ENCODE results near the gene C2orf69.
"Not testable (repeated sequence)": the region's sequence is repeated elsewhere in the genome, so short reads cannot be mapped to it uniquely, and the experiment has no call there.

C2orf69 gene

DNA sequence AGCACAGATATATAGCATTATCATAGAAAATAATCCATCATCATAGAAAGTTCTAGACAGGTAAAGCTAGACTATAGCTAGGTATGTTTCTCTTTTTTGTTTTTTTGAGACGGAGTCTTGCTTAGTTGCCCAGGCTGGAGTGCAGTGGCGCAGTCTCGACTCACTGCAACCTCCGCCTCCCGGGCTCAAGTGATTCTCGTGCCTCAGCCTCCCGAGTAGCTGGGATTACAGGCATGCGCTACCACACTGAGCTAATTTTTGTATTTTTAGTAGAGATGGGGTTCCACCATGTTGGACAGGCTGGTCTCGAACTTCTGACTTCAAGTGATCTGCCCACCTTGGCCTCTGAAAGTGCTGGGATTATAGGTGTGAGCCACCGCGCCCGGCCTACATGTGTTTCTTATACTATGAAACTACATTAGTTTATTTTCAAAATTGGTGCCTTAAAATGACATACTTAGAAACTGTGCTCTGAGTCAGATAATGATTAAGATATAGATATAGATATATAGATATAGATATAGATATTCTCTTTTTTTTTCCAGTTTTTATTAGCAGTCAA, 1.5 kb downstream of the C2orf69 start:
- DNase-seq, result not testable (repeated sequence)

DNA sequence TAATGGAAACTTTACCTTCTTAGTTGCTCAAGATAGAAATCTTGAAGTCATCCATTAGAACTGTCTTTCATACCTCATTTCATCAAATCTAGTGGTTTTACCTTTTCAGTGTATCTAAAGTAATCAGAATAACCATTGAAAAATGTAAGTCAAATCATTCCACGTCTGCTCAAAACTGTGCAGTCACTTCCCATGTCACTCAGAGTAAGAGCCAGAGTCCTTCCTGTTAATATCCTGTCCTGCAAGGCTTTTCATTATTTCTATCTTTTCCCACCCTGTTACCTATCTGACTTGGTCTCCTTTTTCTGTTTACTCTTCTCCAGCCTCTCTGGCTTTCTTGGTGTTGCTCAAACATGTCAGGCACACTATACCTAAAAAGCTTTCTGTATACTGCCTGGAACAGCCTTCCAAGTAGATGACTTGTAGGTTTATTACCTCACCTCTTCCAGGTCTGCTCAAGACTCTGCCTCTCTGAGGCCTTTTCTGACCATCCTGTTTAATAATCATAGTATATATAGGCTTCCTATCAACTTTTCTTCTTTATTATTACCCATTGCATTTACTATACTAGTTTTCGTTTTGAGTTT, 3.4 kb downstream of the C2orf69 start:
- no peak for DNase-seq

DNA sequence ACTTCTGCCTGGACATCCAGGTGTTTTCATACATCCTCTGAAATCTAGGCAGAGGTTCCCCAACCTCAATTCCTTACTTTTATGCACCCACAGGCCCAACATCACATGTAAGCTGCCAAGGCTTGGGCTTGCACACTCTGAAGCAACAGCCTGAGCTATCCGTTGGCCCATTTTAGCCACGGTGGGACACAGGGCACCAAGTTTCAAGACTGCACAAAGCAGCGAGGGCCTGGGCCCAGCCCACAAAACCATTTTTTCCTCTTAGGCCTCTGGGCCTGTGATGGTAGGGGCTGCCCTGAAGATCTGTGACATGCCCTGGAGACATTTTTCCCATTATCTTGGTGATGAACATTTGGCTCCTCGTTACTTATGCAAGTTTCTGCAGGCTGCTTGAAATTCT, 5.9 kb downstream of the C2orf69 start:
- DNase-seq, result no peak

DNA sequence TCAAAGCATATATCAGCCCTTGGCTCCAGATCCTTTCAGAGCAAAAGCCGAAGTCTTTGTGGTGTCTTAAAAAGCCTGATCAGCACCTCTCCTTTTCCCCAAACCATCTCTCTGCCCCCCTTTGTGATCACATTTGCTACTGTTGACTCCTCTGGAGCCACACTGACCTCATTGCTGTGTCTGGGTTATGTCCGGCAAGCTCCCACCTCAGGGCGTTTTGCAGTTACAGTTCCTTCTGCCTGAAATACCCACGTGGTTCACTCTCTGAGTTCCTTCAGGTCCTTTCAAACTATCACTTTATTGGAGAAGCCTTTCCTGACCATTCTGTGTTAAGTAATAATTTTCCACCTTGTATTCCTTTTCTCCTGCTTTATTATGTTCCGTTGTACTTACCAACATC, 11.8 kb downstream of the C2orf69 start:
- DNase-seq, result peak in 6 of 56 donors; percentile 2 to 13 (median 4)

DNA sequence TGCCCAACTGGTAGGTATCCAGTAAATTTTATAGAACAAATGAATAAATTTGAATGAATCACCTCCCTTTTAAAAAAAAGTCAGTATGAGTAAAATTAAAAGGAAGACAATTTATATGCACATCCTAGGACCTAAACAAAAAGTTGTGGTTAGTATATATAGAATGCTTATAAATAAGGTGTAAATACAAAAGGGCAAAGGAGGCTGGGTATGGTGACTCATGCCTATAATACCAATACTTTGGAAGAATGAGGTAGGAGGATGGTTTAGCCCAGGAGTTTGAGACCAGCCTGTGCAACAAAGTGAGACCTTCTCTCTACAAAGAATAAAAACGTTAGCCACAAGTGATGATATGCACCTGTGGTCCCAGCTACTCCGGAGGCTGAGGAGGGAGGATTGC, 12.8 kb downstream of the C2orf69 start:
- DNase-seq, result no peak

DNA sequence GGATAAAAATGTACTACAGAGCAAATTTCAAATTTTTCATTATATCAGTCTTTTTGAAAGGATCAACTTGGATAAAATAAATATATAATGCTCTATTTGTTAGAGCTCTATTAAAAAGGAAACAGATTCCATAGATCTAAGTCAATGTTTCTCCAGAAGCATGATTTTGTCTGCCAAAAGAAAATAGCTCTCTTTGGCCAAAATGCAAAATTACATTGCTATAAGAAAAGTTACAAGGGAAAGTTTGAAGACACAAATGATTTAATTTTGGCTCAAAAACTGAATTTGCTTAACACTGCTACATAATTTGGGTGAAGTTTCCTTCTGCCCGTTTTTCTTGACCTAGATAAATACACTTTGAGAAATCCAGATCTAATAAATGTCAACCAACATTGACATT, 15.7 kb downstream of the C2orf69 start:
- DNase-seq, result no peak

DNA sequence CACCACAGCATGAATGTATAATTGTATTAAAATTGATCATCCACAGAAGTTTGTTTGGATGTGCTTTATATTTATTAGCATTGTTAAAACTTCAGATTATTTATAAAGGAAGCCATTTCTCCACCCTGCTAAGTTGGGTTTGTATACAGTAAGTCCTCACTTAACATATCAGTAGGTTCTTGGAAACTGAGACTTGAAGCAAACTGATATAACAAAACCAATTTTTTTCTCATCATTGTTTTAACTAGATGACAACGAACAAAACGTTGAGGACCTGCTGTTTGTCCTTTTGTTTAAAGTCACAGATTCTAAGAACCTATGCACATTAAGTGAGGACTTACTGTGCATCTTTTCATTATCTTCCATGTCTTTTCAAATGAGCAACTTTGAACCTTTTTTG, 17.1 kb downstream of the C2orf69 start:
- DNase-seq, result no peak

DNA sequence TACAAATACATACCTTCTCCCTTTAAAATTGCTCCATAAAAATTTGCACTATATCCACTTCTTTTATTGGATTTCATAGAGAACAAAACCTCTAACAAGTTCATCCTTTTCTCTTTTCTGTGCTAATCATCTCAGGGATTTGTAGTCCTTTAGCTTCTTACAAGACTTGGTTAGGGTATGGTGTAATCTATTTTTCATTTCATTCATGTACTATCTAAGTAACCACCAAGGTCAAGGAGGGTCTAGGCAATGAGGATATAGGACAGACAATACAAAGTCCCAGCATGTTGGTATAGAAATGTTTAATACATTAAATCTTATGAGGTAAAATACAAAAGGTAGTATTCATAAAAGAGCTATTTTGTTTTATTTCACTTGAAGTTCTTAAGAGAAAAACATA, 17.5 kb downstream of the C2orf69 start:
- no peak for DNase-seq

DNA sequence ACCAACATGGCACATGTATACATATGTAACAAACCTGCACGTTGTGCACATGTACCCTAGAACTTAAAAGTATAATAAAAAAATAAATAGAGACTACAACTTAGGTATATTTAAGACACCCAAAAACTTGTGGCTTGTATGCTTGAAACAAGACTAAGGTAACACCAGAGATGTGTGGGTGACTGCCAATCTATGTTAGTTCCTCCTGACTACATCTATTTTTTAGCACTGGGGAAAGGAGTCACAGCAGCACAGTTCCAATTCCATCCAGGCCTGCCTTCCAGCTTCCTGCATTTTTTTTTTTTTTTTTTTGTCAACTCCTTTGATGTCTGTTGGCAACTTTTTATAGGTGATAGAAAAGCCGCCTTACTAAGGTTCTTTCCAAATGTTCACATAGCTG, 18.2 kb downstream of the C2orf69 start:
- DNase-seq, result peak in 6 of 56 donors; percentile 2 to 24 (median 14)

DNA sequence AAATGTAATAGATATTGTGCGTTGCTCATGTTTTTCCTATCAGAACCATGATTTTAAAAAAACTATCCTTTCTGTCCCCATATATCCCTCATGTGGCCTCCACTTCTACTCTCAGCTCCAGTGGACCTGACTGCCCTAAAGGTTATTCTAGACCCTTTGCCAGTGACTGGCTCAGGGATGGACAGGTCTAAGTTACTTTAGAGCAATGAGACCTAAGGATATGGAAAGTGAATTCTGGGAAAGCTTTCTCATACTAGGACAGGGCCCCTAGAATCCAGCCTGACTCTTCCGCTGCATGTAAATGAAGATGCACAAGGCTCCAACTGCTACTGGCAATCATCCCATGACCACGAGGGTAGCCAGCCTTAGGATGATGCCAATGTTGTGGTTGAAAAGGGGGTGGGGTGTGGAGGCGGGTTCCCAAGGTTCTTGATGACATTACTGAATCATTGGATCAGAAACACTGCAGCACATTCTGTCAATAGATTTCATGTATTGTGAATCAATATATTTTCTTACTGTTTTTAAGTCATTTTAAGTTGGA, 21.3 kb downstream of the C2orf69 start:
- DNase-seq, result peak in 55 of 56 donors; percentile 3 to 92 (median 78)

DNA sequence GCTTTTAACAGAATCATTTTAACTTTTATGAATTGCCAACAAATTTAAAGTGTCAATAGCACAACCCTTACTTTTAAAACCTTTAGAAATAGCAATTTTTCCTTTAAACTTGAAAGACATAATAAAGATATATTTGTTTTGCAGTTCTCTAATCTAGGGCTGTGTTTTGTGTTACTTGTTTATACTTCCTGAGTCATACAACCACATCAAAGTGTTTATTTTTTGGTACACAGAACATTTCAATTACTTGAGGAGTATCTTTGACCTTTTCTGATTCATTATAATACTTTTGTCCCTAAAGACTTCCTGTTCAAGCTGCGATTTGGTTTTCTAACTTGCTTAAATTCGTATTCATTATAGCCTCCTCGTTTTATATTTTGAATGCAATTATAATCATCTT, 22.4 kb downstream of the C2orf69 start:
- DNase-seq, result no peak

DNA sequence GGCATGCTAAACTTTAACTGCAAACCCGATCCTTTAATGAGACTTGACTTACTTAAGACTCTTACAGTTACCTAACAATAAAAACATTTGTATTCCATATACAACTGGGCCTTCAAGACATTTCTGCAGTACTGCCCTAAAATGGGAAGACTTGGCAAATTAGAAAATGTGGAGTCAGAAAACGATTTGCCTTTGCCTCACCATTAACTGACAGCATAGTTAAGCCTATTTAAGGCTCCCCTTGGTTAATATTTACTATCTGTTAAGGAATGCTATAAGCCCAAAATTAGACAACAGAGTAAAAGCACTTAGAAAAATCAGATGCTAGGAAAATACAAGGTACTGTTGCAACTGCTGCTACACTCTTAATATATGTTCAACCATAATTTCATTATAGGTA, 25.5 kb downstream of the C2orf69 start:
- no peak for DNase-seq

DNA sequence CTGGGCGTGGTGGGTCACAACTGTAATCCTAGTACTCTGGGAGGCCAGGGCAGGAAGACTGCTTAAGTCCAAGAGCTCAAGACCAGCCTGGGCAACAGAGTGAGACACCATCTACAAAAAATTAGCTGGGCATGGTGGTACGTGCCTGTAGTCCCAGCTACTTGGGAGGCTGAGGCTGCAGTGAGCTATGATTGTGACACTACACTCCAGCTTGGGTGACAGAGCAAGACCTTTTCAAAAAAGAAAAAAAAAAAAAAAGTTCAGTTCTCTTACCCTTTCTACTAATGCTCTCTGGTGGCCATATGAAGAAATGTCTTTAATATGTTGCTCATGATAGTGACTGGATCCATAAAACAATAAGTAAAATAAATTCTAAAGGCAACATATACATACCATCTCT, 29.3 kb downstream of the C2orf69 start:
- DNase-seq, result no peak

DNA sequence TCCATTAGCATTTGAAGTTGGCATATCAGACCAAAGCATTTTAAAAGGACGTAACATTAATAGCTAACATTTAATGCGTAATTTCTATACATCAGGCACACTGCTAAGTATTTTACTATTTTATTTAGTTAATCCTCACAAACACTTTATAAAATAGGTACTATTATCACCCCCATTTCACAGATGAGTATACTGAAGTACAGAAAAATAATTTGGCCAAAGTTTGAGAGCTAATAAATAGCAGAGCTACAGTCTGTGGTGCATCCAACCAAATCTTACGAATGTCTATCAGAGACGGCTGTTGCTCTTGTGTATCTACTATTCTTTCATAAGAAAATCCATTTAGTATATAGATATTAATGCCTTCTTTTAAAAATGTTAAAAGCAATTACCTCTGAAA, 32.3 kb downstream of the C2orf69 start:
- DNase-seq, result no peak

DNA sequence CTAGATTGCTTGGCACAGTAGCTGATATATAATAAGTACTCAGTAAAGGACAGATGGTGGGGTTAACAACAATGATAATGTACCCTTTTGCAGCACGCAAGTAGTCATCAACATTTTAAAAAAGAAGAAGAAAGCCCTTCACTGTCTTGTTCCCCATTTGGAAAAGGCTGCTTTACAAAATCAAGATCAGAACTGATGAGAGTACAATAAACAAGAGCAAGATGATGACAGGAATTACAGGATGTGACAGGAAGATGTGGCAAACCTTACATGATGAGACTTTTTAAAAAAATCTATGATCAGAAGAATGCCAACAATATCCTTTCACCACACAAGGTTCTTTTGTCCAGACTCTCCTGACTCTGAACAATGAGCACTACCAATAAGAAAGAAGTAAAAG, 35.1 kb downstream of the C2orf69 start:
- DNase-seq, result no peak

DNA sequence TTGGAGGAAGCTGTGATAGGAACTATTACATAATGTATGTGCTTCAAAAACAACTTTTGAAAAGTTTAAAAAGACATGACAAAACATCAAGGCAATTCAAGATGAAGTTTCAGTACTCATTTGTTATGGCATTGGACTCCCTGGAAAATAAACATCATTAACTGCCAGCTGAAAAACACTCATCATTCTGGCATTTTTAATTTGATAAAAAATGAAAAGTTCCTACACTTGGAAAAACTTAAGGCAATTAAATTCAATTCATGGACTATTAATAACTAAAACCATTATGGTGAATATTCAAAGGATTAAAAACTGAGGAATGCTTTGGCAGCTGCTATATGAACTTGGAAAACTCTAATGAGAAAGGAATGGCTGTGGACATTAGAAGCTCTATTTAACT, 35.7 kb downstream of the C2orf69 start:
- no peak for DNase-seq

DNA sequence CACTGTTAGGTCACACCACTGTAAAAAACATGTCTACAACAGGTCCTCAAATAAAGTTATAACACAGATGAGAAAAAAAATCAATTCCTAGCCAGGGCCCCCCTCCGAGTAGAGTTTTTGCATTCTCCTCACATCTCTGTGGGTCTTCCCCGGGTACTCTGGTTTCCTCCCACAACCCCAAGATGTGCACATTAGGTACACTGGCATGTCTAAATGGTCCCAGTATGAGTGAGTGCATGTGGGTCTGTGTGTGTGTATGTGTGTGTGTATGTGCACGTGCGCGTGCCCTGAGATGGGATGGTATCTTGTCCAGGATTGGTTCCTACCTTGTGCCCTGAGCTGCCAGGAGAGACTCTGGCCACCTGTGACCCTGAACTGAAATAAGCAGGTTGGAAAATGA, 39.3 kb downstream of the C2orf69 start:
- DNase-seq, result no peak

DNA sequence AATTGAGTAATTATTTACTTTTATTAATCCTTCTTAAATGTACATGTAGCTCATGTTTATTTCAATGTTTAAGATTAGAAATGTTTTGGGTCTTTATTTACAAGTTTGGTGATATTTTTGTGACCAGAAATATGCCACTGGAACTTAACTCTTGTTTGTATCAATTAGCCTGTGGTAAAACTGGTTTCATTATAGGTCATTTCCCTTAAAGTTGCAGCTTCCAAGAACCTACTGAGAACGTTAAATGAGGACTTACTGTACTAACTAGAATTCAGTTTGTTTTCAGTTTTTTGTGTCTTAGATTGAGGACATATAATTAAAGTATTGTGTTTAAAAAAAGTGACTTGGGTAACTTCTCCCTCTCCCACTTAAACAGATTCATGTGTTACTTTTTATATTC, 39.9 kb downstream of the C2orf69 start:
- DNase-seq, result no peak

DNA sequence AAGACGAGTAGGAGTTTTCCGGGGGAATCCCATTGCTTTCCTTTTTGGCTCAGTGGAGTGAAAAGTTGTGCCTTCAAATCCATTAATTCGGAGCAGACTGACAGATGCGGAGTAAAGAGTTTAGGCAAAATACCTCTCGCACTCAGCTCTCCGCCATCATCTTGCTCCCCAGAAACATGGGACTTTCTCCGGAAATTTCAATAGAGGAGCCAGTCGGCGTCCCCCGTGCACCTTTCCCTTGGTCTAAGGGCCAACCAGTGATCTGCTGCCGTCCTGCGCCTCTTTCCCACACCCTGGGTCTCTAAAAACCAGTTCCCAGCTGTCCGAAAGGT, 43.9 kb downstream of the C2orf69 start:
- DNase-seq, result no peak

DNA sequence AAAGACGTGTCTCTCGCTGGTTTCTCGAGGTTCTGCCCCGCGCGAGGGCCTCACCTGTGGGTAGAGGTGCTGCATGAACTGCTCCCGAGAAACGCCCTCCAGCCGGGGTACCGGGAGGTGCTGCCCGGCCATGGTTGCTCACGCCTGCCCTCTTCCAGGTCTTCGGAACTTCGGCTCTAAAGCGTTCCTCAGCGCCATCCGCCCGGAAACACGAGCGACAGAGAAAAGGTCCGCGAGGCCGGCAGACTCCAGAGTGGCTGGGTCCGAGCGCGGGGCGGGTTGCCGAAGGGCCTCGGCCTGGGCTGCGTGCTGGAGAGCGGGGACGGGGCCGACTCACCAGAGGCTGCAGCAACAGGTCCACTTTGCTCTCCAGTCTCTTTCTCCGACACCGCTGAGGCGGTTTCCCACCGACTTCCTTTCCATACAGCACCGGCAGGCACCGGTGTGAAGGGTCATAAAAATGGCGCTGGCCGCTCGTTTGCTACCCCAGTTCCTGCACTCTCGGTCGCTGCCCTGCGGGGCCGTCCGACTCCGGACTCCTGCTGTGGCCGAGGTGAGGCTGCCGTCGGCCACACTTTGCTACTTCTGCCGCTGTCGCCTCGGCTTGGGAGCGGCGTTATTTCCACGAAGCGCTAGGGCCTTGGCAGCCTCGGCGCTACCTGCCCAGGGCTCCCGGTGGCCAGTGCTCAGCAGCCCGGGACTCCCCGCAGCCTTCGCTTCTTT, 44.4 kb downstream of the C2orf69 start, which contains the start of the genes MAIP1 and TYW5:
Gene MAIP1, plus strand, starts transcription at position 244 of the 723 bp plus-strand sequence. Its CDS starts 217 bp downstream, at position 461.
Gene TYW5, minus strand, starts transcription at position 153 of the 723 bp plus-strand sequence. Its CDS starts 21 bp downstream, at position 132.
- DNase-seq, result peak; percentile 38 to 97 (median 87)

DNA sequence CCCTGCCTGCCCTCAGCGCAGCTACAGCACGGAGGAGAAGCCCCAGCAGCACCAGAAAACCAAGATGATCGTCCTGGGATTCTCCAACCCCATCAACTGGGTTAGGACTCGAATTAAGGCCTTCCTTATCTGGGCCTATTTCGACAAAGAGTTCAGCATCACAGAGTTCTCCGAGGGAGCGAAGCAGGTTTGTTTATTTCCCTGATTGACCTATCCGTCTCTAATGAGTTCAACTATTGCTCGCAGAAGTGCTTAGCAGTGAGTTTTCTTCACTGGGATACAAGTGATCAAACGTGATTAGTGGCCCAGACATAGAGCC, 44.9 kb downstream of the C2orf69 start:
- peak in 1 of 56 donors; percentile 28 for DNase-seq

DNA sequence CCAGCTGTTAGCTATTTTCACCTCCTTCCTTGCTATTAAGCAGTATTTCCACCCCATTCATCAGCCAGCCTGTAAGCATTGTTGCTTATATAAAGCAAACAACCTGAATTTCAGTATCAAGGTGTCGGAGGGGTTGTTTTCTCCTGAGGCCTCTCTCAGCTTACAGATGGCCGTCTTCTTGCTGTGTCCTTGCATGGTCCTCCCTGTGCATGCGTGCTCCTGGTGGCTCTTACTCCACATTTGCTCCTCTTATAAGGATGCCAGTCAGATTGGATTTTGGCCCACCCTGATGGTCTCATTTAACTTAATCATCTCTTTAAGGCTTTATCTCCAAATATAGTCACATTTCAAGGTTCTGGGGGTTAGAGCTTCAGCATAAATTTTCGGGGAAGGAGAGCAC, 46.9 kb downstream of the C2orf69 start:
- no peak for DNase-seq

DNA sequence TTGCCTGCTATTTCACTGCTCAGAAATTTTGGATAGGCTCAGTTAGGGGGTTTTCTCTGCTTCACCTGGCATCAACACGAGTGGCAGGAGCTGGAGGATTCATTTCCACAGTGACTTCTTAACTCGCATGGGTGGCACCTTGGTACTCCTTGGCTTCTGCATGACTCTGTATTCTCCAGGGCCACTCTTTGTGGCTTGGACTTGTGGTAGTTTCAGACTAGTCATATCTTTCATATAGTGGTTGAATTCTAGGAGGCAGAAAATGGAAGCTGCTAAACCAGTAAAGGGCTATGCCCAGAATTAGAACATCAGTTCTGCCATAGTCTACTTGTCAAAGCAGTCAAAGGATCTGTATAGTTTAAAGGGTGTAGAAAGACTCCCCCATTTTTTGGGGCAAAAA, 51.1 kb downstream of the C2orf69 start:
- DNase-seq, result no peak

Data from nucleus accumbens (tissue), 56 donors.